Measurements from ENCODE around the gene ACP1. TPM values are rescaled to one million over a fixed set of nuclear protein-coding genes. Genes with fewer than 3 reads are reported as not detected.

ACP1 gene
- total and polyA plus RNA-seq, 9 donors = 59.1 to 89.0 (median 70.8) TPM

GRCh38 chr2:278312-278926 lies 13.7 kb downstream of the ACP1 start:
- intact Hi-C loops (cut with DNase I) = no loop called here
- peaks cover 5% of the 10 kb centered on the region for H3K4me1 ChIP-seq (ENCODE audit: insufficient read depth)
- no peak overlapping the region for H3K4me3 ChIP-seq
- H3K36me3 ChIP-seq = no peaks in the 10 kb centered on the region
- 74 to 79% (median 79%) methylated on average over 2 of the region's 2 CpGs for WGBS, 3 donors
- H3K9me3 ChIP-seq = no peaks in the 10 kb centered on the region
- H3K27me3 ChIP-seq = no peaks in the 10 kb centered on the region
- H3K27ac ChIP-seq = no peak overlapping the region
- TF ChIP-seq EP300 (IDR thresholded peaks at IDR 0.05) = no peak
- TF ChIP-seq POLR2A (IDR thresholded peaks at IDR 0.05) = no peak
- TF ChIP-seq CTCF (IDR thresholded peaks at IDR 0.05) = no peak
- DNase-seq = no peak

- TF ChIP-seq CTCF (IDR thresholded peaks at IDR 0.05) (no peak), EP300 (IDR thresholded peaks at IDR 0.05) (no peak), POLR2A (IDR thresholded peaks at IDR 0.05) (no peak)
- intact Hi-C loops (cut with DNase I) = no loop called here
- DNase-seq = no peak
- Histone ChIP-seq H3K27me3 (no peaks in the 10 kb centered on the region), H3K4me3 (no peak overlapping the region), H3K4me1 (ENCODE audit: insufficient read depth) (peaks cover 5% of the 10 kb centered on the region), H3K36me3 (no peaks in the 10 kb centered on the region), H3K27ac (no peak overlapping the region), H3K9me3 (no peaks in the 10 kb centered on the region)
- 94 to 96% (median 94%) methylated on average over 4 of the region's 4 CpGs for WGBS, 3 donors
Observed at GRCh38 chr2:278927-279320, 14.2 kb downstream of the ACP1 start.

DNA sequence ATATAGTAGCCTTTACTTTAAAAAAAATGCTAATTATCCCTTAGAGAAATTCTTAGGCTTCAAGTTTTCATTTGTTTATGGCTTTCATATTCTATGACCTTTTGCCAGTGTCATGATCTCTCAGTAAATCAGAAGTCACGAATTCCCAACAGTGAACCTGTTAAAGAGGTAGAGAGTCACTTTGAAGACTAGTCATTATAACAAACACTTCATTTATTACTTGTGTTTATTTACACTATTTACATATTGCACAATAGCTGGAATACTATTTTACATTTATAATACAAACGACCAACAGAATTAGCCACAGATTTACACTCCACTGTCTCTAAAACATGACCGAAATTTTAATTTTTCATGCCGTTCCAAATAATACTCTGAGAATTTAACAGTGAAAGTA lies 14.6 kb downstream of the ACP1 start:
- Histone ChIP-seq H3K36me3 (no peaks in the 10 kb centered on the region), H3K4me1 (ENCODE audit: insufficient read depth) (peaks cover 5% of the 10 kb centered on the region), H3K27ac (no peak overlapping the region), H3K9me3 (no peaks in the 10 kb centered on the region), H3K4me3 (no peak overlapping the region), H3K27me3 (no peaks in the 10 kb centered on the region)
- intact Hi-C loops (cut with DNase I) = no loop called here
- TF ChIP-seq CTCF (IDR thresholded peaks at IDR 0.05) (no peak), POLR2A (IDR thresholded peaks at IDR 0.05) (no peak), EP300 (IDR thresholded peaks at IDR 0.05) (no peak)
- 77 to 81% (median 79%) methylated on average over 4 of the region's 4 CpGs for WGBS, 3 donors
- DNase-seq = no peak

GRCh38 chr2:279956-280649 lies 15.4 kb downstream of the ACP1 start:
- H3K4me1 ChIP-seq (ENCODE audit: insufficient read depth) = peaks cover 6% of the 10 kb centered on the region
- H3K4me3 ChIP-seq = no peak overlapping the region
- TF ChIP-seq EP300 (IDR thresholded peaks at IDR 0.05) (no peak), CTCF (IDR thresholded peaks at IDR 0.05) (no peak), POLR2A (IDR thresholded peaks at IDR 0.05) (no peak)
- H3K36me3 ChIP-seq = no peaks in the 10 kb centered on the region
- H3K9me3 ChIP-seq = no peaks in the 10 kb centered on the region
- H3K27me3 ChIP-seq = no peaks in the 10 kb centered on the region
- DNase-seq = no peak
- intact Hi-C loops (cut with DNase I) = no loop called here
- no peak overlapping the region for H3K27ac ChIP-seq
- WGBS, 3 donors = 32 to 50% (median 39%) methylated on average over 4 of the region's 4 CpGs
